Thyroid gland (tissue), 4 donors: ENCODE measurements around the gene GALK1.

Source experiments
- POLR2A ChIP-seq, 2 donors: fragments of 450-650 bp; IDR thresholded peaks; one replicate each; pipeline ENCODE4 v1.6.1; 2017; ENCODE audit warnings: antibody characterized with exemption in 2 of 2, mild to moderate bottlenecking in 2 of 2, moderate library complexity in 1 of 2
- TF ChIP-seq, protein P1 (sequence below), 6 experiments: fragments of 200-600 bp in 3 of 6; fragments of 450-650 bp in 3 of 6; sonication (generic) in 3 of 6; IDR thresholded peaks; one replicate each; pipeline ENCODE4 v1.5.1; 2016 to 2019; ENCODE audit warnings: antibody characterized with exemption in 6 of 6, mild to moderate bottlenecking in 2 of 6, inconsistent platforms in 1 of 6, moderate library complexity in 1 of 6

- no peak for TF ChIP-seq POLR2A (IDR thresholded peaks at IDR 0.05)
- TF ChIP-seq, protein P1, sequence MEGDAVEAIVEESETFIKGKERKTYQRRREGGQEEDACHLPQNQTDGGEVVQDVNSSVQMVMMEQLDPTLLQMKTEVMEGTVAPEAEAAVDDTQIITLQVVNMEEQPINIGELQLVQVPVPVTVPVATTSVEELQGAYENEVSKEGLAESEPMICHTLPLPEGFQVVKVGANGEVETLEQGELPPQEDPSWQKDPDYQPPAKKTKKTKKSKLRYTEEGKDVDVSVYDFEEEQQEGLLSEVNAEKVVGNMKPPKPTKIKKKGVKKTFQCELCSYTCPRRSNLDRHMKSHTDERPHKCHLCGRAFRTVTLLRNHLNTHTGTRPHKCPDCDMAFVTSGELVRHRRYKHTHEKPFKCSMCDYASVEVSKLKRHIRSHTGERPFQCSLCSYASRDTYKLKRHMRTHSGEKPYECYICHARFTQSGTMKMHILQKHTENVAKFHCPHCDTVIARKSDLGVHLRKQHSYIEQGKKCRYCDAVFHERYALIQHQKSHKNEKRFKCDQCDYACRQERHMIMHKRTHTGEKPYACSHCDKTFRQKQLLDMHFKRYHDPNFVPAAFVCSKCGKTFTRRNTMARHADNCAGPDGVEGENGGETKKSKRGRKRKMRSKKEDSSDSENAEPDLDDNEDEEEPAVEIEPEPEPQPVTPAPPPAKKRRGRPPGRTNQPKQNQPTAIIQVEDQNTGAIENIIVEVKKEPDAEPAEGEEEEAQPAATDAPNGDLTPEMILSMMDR (IDR thresholded peaks at IDR 0.05) = no peak
Measured at GRCh38 chr17:75814021-75814395, 49.0 kb upstream of the GALK1 start.
